GM19328 (cell line): ENCODE data around the gene AP4B1.
"Not testable (repeated sequence)": the region's sequence is repeated elsewhere in the genome, so short reads cannot be mapped to it uniquely, and the experiment has no call there.

Experiments
- ATAC-seq: cut with Tn5 transposase; IDR thresholded peaks from one replicate; pipeline ENCODE4 v1.9.1; 2021; ENCODE audit warnings: mild to moderate bottlenecking, moderate library complexity; ENCODE audit not compliant: unreplicated experiment

The AP4B1 gene

DNA sequence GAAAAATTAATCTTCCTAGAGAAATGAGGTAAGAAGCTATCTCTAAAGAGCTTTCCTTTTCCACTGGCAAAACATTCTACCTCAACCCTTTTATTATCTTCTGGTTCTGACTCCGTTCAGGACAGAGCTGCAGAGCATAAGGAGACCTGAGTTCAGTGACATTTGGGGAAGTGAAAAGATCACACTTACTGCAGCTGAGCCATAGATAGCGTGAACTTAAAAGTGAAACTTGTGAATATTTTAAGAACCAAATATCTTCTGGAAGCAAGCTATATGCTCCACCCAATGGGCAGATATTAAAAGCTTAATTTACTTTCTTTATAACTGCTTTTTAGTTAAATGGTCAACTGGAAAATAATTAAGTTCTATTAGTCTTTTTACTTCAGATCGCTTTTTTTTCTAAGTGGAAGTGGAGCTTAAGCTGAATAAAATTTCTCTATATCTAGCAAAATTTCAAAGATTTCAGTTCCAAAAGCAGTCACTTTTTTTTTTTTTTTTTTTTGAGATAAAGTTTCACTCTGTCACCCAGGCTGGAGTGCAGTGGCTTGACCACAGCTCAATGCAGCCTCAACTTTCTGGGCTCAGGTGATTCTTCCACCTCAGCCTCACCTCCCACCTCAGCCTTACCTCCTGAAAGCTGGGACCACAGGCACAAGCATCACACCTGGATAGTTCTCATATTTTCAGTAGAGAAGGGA is 45.0 kb downstream of the AP4B1 start:
- ATAC-seq, result peak; percentile 72

DNA sequence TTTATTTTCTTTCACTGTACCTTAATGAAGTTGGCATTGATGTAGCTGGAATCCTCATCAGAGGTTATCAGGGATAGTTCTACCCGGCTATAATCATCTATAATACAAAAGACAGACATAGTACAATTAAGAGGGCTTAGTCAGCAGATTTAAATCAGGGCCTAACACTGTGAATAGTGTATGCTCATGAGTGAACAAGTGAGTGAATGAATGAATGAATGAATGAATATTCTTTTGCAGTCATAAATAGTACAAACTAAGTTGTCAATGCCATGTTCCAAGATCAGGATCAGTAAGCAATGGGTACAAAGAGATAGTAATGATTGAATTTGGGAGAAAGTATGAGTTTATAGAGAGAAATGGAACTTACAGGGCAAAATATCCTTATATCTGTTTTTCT is 45.6 kb downstream of the AP4B1 start:
- no peak for ATAC-seq

GRCh38 chr1:113858418-113858817 is 46.2 kb downstream of the AP4B1 start:
- no peak for ATAC-seq

GRCh38 chr1:113857776-113858175 is 46.8 kb downstream of the AP4B1 start:
- no peak for ATAC-seq

GRCh38 chr1:113856401-113856790 is 48.2 kb downstream of the AP4B1 start:
- no peak for ATAC-seq

DNA sequence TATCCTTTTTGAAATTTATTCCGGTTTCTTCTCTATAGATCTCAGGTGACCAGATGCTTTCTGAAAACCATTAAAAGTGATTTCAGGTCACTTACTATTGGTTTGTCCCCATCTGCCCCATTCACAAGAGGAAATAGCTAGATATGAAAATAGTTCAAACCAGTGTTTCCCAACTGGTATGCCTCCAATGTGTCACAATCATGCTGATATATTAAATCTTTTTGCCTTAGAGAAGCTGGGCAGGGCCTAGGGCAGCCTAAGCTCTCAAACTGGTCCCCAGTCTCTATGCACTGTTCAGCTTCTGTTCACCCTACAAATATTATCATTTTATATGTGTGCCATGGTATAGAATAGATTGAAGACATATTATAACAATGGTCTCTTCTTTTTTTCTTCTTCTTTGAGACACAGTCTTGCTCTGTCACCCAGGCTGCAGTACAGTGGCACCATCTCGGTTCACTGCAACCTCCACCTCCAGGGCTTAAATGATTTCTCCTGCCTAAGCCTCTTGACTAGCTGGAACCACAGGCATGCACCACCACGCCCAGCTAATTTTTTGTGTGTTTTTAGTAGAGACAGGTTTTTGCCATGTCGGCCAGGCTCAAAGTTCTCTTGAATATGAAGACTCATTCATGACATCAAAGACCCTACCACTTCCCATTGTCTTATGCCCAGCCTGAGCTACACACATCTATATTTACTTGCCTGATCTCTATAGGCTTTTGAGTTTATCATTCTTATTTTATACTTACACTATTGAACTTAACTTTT is 48.8 kb downstream of the AP4B1 start:
- ATAC-seq, result no peak

GRCh38 chr1:113854234-113854633 is 50.4 kb downstream of the AP4B1 start:
- no peak for ATAC-seq

DNA sequence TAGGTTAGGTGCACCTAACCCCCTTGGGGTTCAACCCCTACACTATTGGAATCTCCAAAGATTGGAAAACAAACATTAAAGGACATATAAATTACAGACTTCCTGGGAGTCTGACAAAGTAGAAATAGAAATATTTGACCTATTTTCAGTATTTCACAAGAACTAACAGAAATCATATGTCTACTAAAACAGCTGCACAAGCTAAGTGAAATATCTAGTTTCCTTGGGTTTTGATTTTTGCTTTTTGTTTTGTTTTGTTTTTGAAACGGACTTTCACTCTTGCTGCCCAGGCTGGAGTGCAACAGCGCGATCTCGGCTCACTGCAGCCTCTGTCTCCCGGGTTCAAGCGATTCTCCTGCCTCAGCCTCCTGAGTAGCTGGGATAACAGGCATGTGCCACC is 51.9 kb downstream of the AP4B1 start:
- not testable (repeated sequence) for ATAC-seq

- ATAC-seq, result no peak
These were observed 54.3 kb downstream of the AP4B1 start for GRCh38 chr1:113850127-113850796.

DNA sequence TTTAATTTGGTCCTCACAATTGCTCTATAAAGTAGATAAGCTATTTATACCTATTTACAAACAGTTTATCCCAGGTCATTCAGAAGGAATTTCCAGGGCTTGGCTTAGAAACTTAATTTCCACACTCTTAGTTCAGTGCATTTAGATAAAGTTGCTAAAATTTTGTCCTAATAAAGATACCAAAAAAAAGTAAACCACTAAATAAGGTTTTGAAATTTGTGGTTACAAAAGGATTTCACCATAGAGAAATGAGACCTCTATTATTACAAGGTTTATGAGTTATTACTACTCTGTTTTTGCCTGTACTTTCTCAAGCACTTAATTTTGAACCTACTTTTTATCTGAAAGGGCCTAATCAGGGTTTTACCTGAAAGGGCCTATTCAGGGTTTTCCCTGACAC is 55.5 kb downstream of the AP4B1 start:
- ATAC-seq, result no peak

DNA sequence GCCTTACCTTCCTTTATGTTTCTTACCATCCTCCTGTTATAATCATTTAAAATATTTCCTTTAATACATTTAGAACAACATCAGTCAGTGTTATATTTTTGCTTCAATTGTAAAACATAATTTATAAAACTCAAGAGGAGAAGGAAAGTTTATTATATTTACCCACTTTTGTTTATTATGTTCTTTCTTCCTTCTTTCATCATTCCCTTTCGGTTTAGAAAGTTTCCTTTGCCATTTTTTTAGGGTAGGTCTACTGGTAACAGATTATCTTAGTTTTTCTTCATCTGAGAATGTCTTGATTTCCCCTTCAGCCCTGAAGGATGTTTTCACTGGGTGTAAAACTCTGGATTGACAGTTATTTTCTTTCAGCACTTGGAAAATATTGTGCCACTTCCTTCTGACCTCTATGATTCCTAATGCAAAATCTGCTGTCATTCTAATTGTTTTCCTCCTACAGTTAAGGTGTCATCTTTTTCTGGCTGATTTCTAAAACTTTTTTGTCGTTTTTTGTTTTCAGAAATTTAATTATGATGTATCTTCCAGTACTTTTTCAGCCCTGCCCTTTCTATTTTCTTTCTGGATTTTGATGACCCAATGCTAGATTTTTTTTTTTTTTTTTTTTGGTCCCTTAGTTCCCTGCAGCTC is 58.1 kb downstream of the AP4B1 start:
- no peak for ATAC-seq
